Measurements from ENCODE around the gene UBE2N. TPM values are rescaled to one million over a fixed set of nuclear protein-coding genes. Genes with fewer than 3 reads are reported as not detected.
"Not testable (repeated sequence)": the region's sequence is repeated elsewhere in the genome, so short reads cannot be mapped to it uniquely, and the experiment has no call there.

The UBE2N gene
- total and polyA plus RNA-seq, 4 experiments from 2014 or later = 71.2 to 227 (median 136) TPM

DNA sequence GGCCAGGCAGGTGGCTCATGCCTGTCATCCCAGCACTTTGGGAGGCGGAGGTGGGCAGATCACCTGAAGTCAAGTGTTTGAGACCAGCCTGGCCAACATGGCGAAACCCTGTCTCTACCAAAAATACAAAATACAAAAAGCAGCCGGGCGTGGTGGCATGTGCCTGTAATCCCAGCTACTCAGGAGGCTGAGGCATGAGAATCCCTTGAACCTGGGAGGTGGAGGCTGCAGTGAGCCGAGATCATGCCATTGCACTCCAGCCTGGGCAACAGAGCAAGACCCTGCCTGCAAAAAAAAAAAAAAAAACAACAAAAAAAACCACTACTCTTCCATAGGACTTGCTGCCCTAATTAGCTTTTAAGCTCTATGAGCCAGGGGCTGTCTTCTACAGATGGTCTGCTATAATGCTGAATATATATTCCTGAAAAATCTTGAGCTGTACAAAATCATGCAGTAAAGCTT lies 59.7 kb downstream of the UBE2N start:
- H3K9me3 ChIP-seq (ENCODE audit: control insufficient read depth in 1 of 2, low read length in 2 of 2); POLR2A ChIA-PET (ENCODE audit: partially characterized antibody); H3K27me3 Mint-ChIP-seq; H3K27ac ChIP-seq (ENCODE audit: low read depth, low read length); H3K9me3 Mint-ChIP-seq; DNase-seq; intact Hi-C loops (cut with micrococcal nuclease); H3K27me3 ChIP-seq (ENCODE audit: insufficient read depth, low read length); H3K4me3 ChIP-seq (ENCODE audit: low read length in 2 of 2); H3K36me3 ChIP-seq (ENCODE audit: insufficient read depth, low read length): not testable (repeated sequence)
- H3K27ac Mint-ChIP-seq = peak overlapping the region in 2 of 7 donors; percentile 52 to 99
- CTCF ChIA-PET (ENCODE audit: partially characterized antibody) = interaction anchor here (1.0 to 4.5 kb wide), 9 partner anchors 9 to 719 kb away, joined by 3 to 39 read pairs (median 9); no protein-coding TSS in a partner anchor
- peaks cover 37 to 71% (median 52%) of the 10 kb centered on the region in 4 donors for H3K4me1 Mint-ChIP-seq
- H3K4me3 Mint-ChIP-seq = peak overlapping the region in 4 of 8 donors; percentile 52 to 100 (median 100)
- peaks cover 59% of the 10 kb centered on the region for H3K4me1 ChIP-seq (ENCODE audit: insufficient read depth, low read length)
- peaks cover 6 to 11% of the 10 kb centered on the region in 2 donors for H3K36me3 Mint-ChIP-seq

DNA sequence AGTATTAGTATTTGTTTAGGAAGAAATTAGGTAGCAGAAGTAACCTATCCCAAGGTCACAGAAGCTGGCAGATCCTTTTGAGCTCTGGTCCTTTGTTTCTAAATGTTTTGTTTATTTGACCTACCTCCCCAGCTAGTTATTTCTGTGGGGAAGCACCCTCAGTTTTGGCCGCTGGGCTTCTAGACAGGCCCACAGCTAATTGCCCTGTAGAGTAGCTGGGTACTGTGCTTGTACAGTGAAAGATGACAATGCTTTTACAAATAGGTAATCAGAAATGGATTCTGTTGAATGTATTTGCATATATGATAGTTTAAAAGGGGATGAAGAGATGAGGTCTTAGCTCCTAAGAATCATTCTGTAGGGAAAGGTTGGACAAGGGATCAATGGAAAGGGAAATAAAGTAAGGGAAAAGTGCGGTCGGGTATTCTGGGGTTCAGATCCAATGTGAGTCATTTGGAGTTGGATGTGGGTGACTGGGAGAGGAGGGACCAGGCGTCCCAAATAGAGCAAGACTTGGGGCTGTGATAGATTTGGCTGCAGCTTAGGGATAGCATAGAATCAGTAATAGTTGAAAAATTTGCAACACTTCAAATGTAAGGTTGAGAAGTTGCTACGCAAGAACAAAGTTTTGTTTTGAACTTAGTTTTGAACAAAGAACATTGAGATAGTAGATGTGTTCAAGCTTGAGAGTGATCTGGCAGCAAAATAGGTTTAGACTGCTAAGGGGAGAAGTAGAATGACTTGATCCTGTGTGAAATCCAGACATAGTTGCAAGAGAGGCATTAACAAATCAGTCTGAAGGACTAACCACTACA lies 60.4 kb downstream of the UBE2N start:
- H3K9me3 Mint-ChIP-seq = no peaks in the 10 kb centered on the region
- peaks cover 6 to 11% of the 10 kb centered on the region in 2 donors for H3K36me3 Mint-ChIP-seq
- intact Hi-C loops (cut with micrococcal nuclease) = no loop called here
- CTCF ChIA-PET (ENCODE audit: partially characterized antibody) = interaction anchor here (0.9 to 4.5 kb wide), 16 partner anchors 8 to 720 kb away, joined by 3 to 39 read pairs (median 4); no protein-coding TSS in a partner anchor
- peak overlapping the region in 1 of 2 donors; percentile 27 for H3K4me3 ChIP-seq (ENCODE audit: low read length in 2 of 2)
- POLR2A ChIA-PET (ENCODE audit: partially characterized antibody) = interaction anchor here (0.9 to 1.3 kb wide), 4 partner anchors 57 to 721 kb away, joined by 3 read pairs; no protein-coding TSS in a partner anchor
- H3K9me3 ChIP-seq (ENCODE audit: control insufficient read depth in 1 of 2, low read length in 2 of 2) = no peaks in the 10 kb centered on the region
- no peaks in the 10 kb centered on the region for H3K36me3 ChIP-seq (ENCODE audit: insufficient read depth, low read length)
- peak overlapping the region in 5 of 7 donors; percentile 54 to 99 (median 86) for H3K27ac Mint-ChIP-seq
- H3K4me1 ChIP-seq (ENCODE audit: insufficient read depth, low read length) = peaks cover 58% of the 10 kb centered on the region
- H3K4me1 Mint-ChIP-seq = peaks cover 36 to 71% (median 53%) of the 10 kb centered on the region in 4 donors
- no peak overlapping the region for H3K27ac ChIP-seq (ENCODE audit: low read depth, low read length)
- peak overlapping the region in 7 of 8 donors; percentile 98 to 100 (median 99) for H3K4me3 Mint-ChIP-seq
- H3K27me3 ChIP-seq (ENCODE audit: insufficient read depth, low read length) = no peaks in the 10 kb centered on the region
- no peak for DNase-seq
- no peaks in the 10 kb centered on the region for H3K27me3 Mint-ChIP-seq

DNA sequence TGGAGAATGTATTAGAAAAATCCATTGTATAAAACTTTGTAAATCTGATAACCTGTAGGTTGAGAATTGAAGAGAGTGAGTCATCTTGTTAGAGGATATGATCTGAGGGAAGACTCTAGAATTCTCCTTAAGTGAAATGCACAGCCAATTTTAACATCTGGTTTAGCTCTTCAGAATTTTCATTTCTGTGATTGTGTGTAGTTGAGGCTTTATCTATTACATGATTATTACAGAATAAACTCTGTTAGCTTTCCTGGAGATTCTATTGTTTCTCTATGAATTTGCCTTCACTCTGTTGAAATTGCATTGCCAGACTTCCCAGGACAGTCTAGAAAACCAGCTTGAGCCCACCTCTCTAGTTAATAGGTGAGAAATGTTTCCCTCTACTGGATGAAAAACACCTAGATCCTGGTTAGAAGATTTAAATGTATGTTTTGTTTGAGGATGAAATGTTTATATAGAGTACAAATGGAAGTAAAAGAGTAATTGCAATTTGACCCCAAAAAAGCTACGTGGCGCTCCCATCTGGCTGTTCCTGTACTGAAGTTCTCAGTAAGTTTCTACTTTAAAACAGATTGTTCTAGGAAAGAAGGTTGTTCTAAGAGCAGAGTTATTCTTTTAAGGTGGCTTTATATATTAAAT lies 61.1 kb downstream of the UBE2N start:
- intact Hi-C loops (cut with micrococcal nuclease) = no loop called here
- Mint-ChIP-seq H3K4me3 (peak overlapping the region; percentile 81 to 100 (median 99)), H3K27me3 (no peaks in the 10 kb centered on the region), H3K27ac (peak overlapping the region; percentile 50 to 100 (median 98)), H3K4me1 (peaks cover 36 to 69% (median 53%) of the 10 kb centered on the region in 4 donors), H3K9me3 (no peaks in the 10 kb centered on the region), H3K36me3 (peaks cover 6 to 11% of the 10 kb centered on the region in 2 donors)
- Histone ChIP-seq H3K36me3 (ENCODE audit: insufficient read depth, low read length) (no peaks in the 10 kb centered on the region), H3K4me1 (ENCODE audit: insufficient read depth, low read length) (peaks cover 58% of the 10 kb centered on the region), H3K27ac (ENCODE audit: low read depth, low read length) (peak overlapping the region; percentile 84), H3K4me3 (ENCODE audit: low read length in 2 of 2) (peak overlapping the region in 1 of 2 donors; percentile 16), H3K27me3 (ENCODE audit: insufficient read depth, low read length) (no peaks in the 10 kb centered on the region), H3K9me3 (ENCODE audit: control insufficient read depth in 1 of 2, low read length in 2 of 2) (no peaks in the 10 kb centered on the region)
- CTCF ChIA-PET (ENCODE audit: partially characterized antibody) = interaction anchor here (0.9 to 4.5 kb wide), 14 partner anchors 9 to 595 kb away, joined by 3 to 39 read pairs (median 4); no protein-coding TSS in a partner anchor
- POLR2A ChIA-PET (ENCODE audit: partially characterized antibody) = interaction anchor here (0.9 to 2.4 kb wide), 5 partner anchors 58 to 722 kb away, joined by 3 to 11 read pairs (median 3); partner anchors contain the start of gene EEA1
- no peak for DNase-seq

DNA sequence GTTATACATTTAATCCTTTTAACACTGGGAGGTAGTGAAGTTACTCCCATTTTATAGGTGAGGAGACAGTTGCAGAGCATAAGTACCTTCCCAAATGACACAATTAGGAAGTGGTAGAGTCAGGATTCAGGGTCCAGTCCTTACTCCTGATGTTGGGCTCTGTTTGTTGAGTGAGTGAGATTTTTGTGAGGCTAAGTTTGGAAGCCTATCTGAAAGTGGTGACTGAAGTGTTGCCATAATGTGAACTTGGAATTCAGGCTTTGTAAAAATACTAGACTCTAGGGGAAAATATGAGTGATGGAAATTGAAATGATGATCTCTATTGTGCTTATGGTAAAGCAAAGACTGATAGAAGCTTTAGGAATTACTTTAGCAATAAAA lies 61.8 kb downstream of the UBE2N start:
- peaks cover 54% of the 10 kb centered on the region for H3K4me1 ChIP-seq (ENCODE audit: insufficient read depth, low read length)
- ChIA-PET POLR2A (ENCODE audit: partially characterized antibody) (interaction anchor here (1.3 to 2.4 kb wide), 2 partner anchors 389 to 451 kb away, joined by 3 to 11 read pairs; partner anchors contain the start of gene EEA1), CTCF (ENCODE audit: partially characterized antibody) (interaction anchor here (1.0 to 4.5 kb wide), 10 partner anchors 12 to 568 kb away, joined by 3 to 39 read pairs (median 6); no protein-coding TSS in a partner anchor)
- no peak for DNase-seq
- no peaks in the 10 kb centered on the region for H3K9me3 ChIP-seq (ENCODE audit: control insufficient read depth in 1 of 2, low read length in 2 of 2)
- H3K36me3 Mint-ChIP-seq = peaks cover 0 to 11% of the 10 kb centered on the region in 2 donors
- H3K27me3 Mint-ChIP-seq = no peaks in the 10 kb centered on the region
- H3K27me3 ChIP-seq (ENCODE audit: insufficient read depth, low read length) = no peaks in the 10 kb centered on the region
- intact Hi-C loops (cut with micrococcal nuclease) = loop anchor here (2.0 to 10.0 kb wide), 3 partner anchors 17 to 1075 kb away; partner anchors contain the start of gene CEP83
- H3K27ac Mint-ChIP-seq = peak overlapping the region; percentile 96 to 100 (median 99)
- H3K4me1 Mint-ChIP-seq = peaks cover 30 to 63% (median 47%) of the 10 kb centered on the region in 4 donors
- H3K9me3 Mint-ChIP-seq = no peaks in the 10 kb centered on the region
- H3K27ac ChIP-seq (ENCODE audit: low read depth, low read length) = peak overlapping the region; percentile 84
- H3K4me3 ChIP-seq (ENCODE audit: low read length in 2 of 2) = peak overlapping the region; percentile 71 to 88
- peak overlapping the region; percentile 98 to 100 (median 99) for H3K4me3 Mint-ChIP-seq
- H3K36me3 ChIP-seq (ENCODE audit: insufficient read depth, low read length) = no peaks in the 10 kb centered on the region

DNA sequence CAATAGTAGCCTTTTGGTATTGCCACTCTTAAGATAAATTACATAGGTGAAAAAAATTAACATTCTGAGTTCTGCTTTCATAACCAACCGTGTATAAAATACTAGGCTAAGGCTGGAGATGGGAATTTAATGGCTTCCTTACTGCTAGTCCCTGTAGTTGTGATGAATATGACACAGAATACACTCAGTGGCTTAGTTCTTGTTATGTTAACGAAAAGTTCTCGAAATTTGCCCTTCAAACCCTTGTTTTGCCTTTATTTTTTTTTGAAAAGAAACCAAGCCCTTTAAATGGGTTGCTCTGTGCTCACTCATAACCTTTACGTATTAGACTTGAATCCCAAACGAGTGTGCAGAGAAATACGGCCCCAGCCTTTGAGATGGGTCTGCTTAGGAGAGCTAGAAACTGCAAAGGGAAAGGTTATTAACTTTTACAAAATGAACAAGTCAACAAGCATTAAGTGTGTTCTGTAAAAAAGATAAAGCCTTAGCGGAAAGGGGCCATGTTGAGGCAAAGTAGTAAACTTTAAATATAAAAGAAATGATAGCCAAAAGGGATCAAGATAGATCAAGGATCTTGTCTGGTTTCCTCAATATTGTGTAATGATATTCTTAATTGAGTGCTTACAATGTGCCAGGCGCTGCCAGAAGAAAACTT lies 62.3 kb downstream of the UBE2N start:
- Mint-ChIP-seq H3K4me3 (peak overlapping the region; percentile 98 to 100 (median 99)), H3K4me1 (peaks cover 29 to 61% (median 45%) of the 10 kb centered on the region in 4 donors), H3K36me3 (peaks cover 0 to 11% of the 10 kb centered on the region in 2 donors), H3K9me3 (no peaks in the 10 kb centered on the region), H3K27me3 (no peaks in the 10 kb centered on the region), H3K27ac (peak overlapping the region; percentile 96 to 100 (median 99))
- Histone ChIP-seq H3K4me1 (ENCODE audit: insufficient read depth, low read length) (peaks cover 49% of the 10 kb centered on the region), H3K36me3 (ENCODE audit: insufficient read depth, low read length) (no peaks in the 10 kb centered on the region), H3K9me3 (ENCODE audit: control insufficient read depth in 1 of 2, low read length in 2 of 2) (no peaks in the 10 kb centered on the region), H3K27me3 (ENCODE audit: insufficient read depth, low read length) (no peaks in the 10 kb centered on the region), H3K4me3 (ENCODE audit: low read length in 2 of 2) (peak overlapping the region; percentile 71 to 88), H3K27ac (ENCODE audit: low read depth, low read length) (peak overlapping the region; percentile 84)
- CTCF ChIA-PET (ENCODE audit: partially characterized antibody) = interaction anchor here (0.7 to 2.2 kb wide), 3 partner anchors 18 to 392 kb away, joined by 4 to 12 read pairs (median 4); no protein-coding TSS in a partner anchor
- POLR2A ChIA-PET (ENCODE audit: partially characterized antibody) = interaction anchor here (1.3 to 2.4 kb wide), 2 partner anchors 63 to 450 kb away, joined by 6 to 11 read pairs; partner anchors contain the start of genes EEA1 and UBE2N
- DNase-seq = peak in 1 of 5 donors; percentile 14
- intact Hi-C loops (cut with micrococcal nuclease) = loop anchor here (2.0 to 10.0 kb wide), 3 partner anchors 17 to 1075 kb away; partner anchors contain the start of gene CEP83

DNA sequence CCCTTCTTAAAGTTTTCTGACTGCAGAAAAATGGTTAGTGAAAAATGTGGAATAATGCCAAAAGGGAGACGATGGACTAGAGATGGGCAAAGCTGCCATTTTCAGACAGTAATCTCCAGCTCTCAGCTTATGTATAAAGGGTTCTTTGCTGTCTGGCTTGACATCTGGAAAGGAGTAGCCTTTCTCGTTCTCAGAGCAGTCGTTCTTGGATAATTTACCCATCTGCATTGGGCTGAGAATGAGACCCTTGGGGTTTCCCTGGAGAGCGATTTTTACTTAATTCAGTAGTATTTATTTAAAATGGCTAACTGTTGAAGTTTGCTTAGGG lies 62.8 kb downstream of the UBE2N start:
- Histone ChIP-seq H3K4me3 (ENCODE audit: low read length in 2 of 2) (peak overlapping the region; percentile 71 to 88), H3K27me3 (ENCODE audit: insufficient read depth, low read length) (no peaks in the 10 kb centered on the region), H3K4me1 (ENCODE audit: insufficient read depth, low read length) (peaks cover 46% of the 10 kb centered on the region), H3K27ac (ENCODE audit: low read depth, low read length) (peak overlapping the region; percentile 84), H3K9me3 (ENCODE audit: control insufficient read depth in 1 of 2, low read length in 2 of 2) (no peaks in the 10 kb centered on the region), H3K36me3 (ENCODE audit: insufficient read depth, low read length) (no peaks in the 10 kb centered on the region)
- peaks cover 29 to 60% (median 45%) of the 10 kb centered on the region in 4 donors for H3K4me1 Mint-ChIP-seq
- POLR2A ChIA-PET (ENCODE audit: partially characterized antibody) = interaction anchor here (1.3 to 2.4 kb wide), 2 partner anchors 63 to 450 kb away, joined by 6 to 11 read pairs; partner anchors contain the start of genes EEA1 and UBE2N
- H3K9me3 Mint-ChIP-seq = no peaks in the 10 kb centered on the region
- peak overlapping the region; percentile 98 to 100 (median 99) for H3K4me3 Mint-ChIP-seq
- peak overlapping the region; percentile 96 to 100 (median 99) for H3K27ac Mint-ChIP-seq
- no peaks in the 10 kb centered on the region for H3K27me3 Mint-ChIP-seq
- intact Hi-C loops (cut with micrococcal nuclease) = loop anchor here (2.0 to 10.0 kb wide), 3 partner anchors 18 to 1076 kb away; partner anchors contain the start of gene CEP83
- CTCF ChIA-PET (ENCODE audit: partially characterized antibody) = interaction anchor here (0.7 to 1.4 kb wide), 2 partner anchors 18 to 41 kb away, joined by 4 read pairs; no protein-coding TSS in a partner anchor
- peaks cover 0 to 11% of the 10 kb centered on the region in 2 donors for H3K36me3 Mint-ChIP-seq
- no peak for DNase-seq

Data from CD4-positive, alpha-beta memory T cell (primary cell).